ENCODE measurements around the gene ZNF441. TPM values are rescaled to one million over a fixed set of nuclear protein-coding genes. Genes with fewer than 3 reads are reported as not detected.
A peak's percentile ranks its signal among the peaks of the same experiment; 100 is the strongest.
"Not testable (repeated sequence)": the region's sequence is repeated elsewhere in the genome, so short reads cannot be mapped to it uniquely, and the experiment has no call there.

The ZNF441 gene
- total and polyA plus RNA-seq, 10 of the 15 experiments (the other 5 are each of a cell fraction or from before 2014, with no cell fraction given) = 1.0 to 9.4 (median 4.3) TPM

GRCh38 chr19:11769995-11770394 is 3.2 kb downstream of the ZNF441 start:
- CTCF ChIA-PET = no interaction called here
- peak; percentile 64; the same call in 1 of the 2 replicates for TF ChIP-seq ZBTB33 (IDR thresholded peaks at IDR 0.05)
- TF ChIP-seq SREBF2 (IDR thresholded peaks at IDR 0.05; ENCODE audit: low read length) = no peak
- SMC1A ChIA-PET (ENCODE audit: uncharacterized antibody, unreplicated experiment) = no interaction called here
- in situ Hi-C loops (cut with MboI) = no loop called here
- WGBS (ENCODE audit: insufficient coverage, insufficient replicate concordance, low lambda C conversion rate, missing lambda C conversion rate) = 89% methylated on average over 4 of the region's 4 CpGs
- Histone ChIP-seq H3K79me2 (ENCODE audit: control insufficient read depth, insufficient read depth, low read length) (peaks cover 15% of the 10 kb centered on the region), H3K4me3 (no peak overlapping the region), H3K27ac (ENCODE audit: control insufficient read depth, insufficient read depth) (no peak overlapping the region), H3K9ac (ENCODE audit: control insufficient read depth, insufficient read depth, low read length) (no peak overlapping the region), H3K4me2 (ENCODE audit: control insufficient read depth, insufficient read depth) (no peak overlapping the region), H3K27me3 (replicated peaks in 1 of 2; ENCODE audit: control insufficient read depth in 2 of 2, insufficient read depth in 2 of 2, low read length in 1 of 2) (no peaks in the 10 kb centered on the region), H3K4me1 (ENCODE audit: control insufficient read depth, insufficient read depth, low read length) (peaks cover 3% of the 10 kb centered on the region), H4K20me1 (ENCODE audit: control insufficient read depth, insufficient read depth) (no peaks in the 10 kb centered on the region), H3K36me3 (ENCODE audit: control insufficient read depth in 2 of 2, insufficient read depth in 2 of 2, low read length in 1 of 2) (no peaks in the 10 kb centered on the region), H2AFZ (ENCODE audit: control insufficient read depth, low read depth, low read length) (no peak overlapping the region), H3K9me3 (replicated peaks; ENCODE audit: control insufficient read depth, insufficient read depth, low read length) (peaks cover 12% of the 10 kb centered on the region; the same call in 2 of the 3 replicates)
- DNase-seq (ENCODE audit: low read depth, low spot score) = no peak
- FAIRE-seq = no peak
- POLR2A ChIA-PET = no interaction called here
- ATAC-seq = no peak
- intact Hi-C loops (cut with micrococcal nuclease; ENCODE audit: unreplicated experiment) = no loop called here
- RAD21 ChIA-PET (ENCODE audit: unreplicated experiment) = no interaction called here
- no TSS peak for BruUV-seq (replicated peaks)

GRCh38 chr19:11771520-11771919 is 4.7 kb downstream of the ZNF441 start:
- BruUV-seq (replicated peaks); H3K36me3 ChIP-seq (ENCODE audit: control insufficient read depth in 2 of 2, insufficient read depth in 2 of 2, low read length in 1 of 2); FAIRE-seq; H2AFZ ChIP-seq (ENCODE audit: control insufficient read depth, low read depth, low read length); H3K4me2 ChIP-seq (ENCODE audit: control insufficient read depth, insufficient read depth); ATAC-seq; RAD21 ChIA-PET (ENCODE audit: unreplicated experiment); H4K20me1 ChIP-seq (ENCODE audit: control insufficient read depth, insufficient read depth); H3K4me1 ChIP-seq (ENCODE audit: control insufficient read depth, insufficient read depth, low read length); H3K9ac ChIP-seq (ENCODE audit: control insufficient read depth, insufficient read depth, low read length); POLR2A ChIA-PET; intact Hi-C loops (cut with micrococcal nuclease; ENCODE audit: unreplicated experiment); H3K27ac ChIP-seq (ENCODE audit: control insufficient read depth, insufficient read depth); DNase-seq (ENCODE audit: low read depth, low spot score); H3K4me3 ChIP-seq; H3K27me3 ChIP-seq (replicated peaks in 1 of 2; ENCODE audit: control insufficient read depth in 2 of 2, insufficient read depth in 2 of 2, low read length in 1 of 2); in situ Hi-C loops (cut with MboI): not testable (repeated sequence)
- Histone ChIP-seq H3K9me3 (replicated peaks; ENCODE audit: control insufficient read depth, insufficient read depth, low read length) (peaks cover 17% of the 10 kb centered on the region; the same call in 2 of the 3 replicates), H3K79me2 (ENCODE audit: control insufficient read depth, insufficient read depth, low read length) (peaks cover 15% of the 10 kb centered on the region)
- WGBS (ENCODE audit: insufficient coverage, insufficient replicate concordance, low lambda C conversion rate, missing lambda C conversion rate) = 93% methylated on average over 11 of the region's 11 CpGs
- TF ChIP-seq ZBTB33 (IDR thresholded peaks at IDR 0.05) = 0 out of 2 replicates have a peak, but pooled peaks have one; percentile 43
- TF ChIP-seq CTCF (IDR thresholded peaks at IDR 0.05 in 2 of 3, conservative IDR thresholded peaks at IDR 0.05 in 1 of 3; ENCODE audit: control insufficient read depth in 2 of 3, extremely low read depth in 1 of 3, insufficient read depth in 1 of 3, low read depth in 3 of 3, low read length in 3 of 3) = 0 out of 6 replicates have a peak, but pooled peaks of 1 of the 3 experiments have one; percentile 9
- ChIA-PET SMC1A (ENCODE audit: uncharacterized antibody, unreplicated experiment) (interaction anchor here (0.6 kb wide), 1 partner anchor 63 kb away, joined by 3 read pairs; no protein-coding TSS in a partner anchor), CTCF (interaction anchor here (1.3 kb wide), 1 partner anchor 27 kb away, joined by 5 read pairs; the partner anchor contains the start of gene ZNF491)
